G401 (cell line): Measurements from ENCODE around the gene ZBTB2. TPM values are rescaled to one million over a fixed set of nuclear protein-coding genes. Genes with fewer than 3 reads are reported as not detected.

ENCODE experiments used
- DNase-seq: peaks from one replicate; pipeline ENCODE4 v3.0.0-alpha.2; 2015; ENCODE audit warnings: low spot score
- in situ Hi-C: cut with HindIII; loops from 2 replicates; pipeline ENCODE4 v1.10.0; 2016; ENCODE audit warnings: low sequenced_read_pairs, mixed read lengths
- total RNA-seq: library from RNA; depleted of rRNA; stranded (reverse); fragments of >200 nt; shearing (Covaris generic); gene quantifications from 2 replicates; pipeline ENCODE4 v1.2.3, GENCODE V29; 2014

The ZBTB2 gene
- total RNA-seq, 1 experiment from 2014 or later = 23.6 TPM

DNA sequence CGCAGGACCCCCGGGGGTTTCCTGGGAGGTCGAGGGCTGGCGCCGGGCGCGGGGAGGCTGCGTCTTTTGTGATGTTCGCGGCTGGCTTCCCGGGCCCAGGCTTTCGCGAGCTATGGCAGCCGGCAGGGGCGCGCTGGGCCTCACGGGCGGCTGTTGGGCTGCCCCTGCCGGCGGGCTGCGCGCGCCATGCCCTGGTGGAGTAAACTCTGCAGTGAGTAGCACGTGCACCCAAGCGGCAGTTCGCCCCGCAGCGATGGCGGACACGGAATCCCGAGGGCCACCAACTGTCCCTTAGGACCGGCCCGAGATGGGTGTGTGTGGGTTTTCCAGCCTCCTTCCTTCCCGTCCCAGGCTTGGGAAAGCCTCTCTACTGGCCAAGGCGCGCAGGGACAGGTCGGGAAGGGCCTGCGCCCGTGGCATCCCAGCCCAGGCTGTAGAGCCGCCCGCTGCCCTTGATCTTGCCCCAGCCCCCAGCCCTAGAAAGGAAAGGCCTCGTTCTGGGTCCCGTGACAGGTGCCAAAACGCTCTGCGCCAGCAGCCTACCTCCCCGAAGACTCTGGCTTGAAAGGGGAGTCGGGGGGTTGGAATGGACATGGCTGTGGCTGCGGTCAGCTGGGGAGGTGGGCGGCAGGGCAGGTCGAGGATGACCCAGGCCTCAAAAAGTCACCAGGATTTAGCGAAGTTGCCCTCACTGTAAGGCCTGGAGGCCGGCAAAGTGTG lies 49.7 kb downstream of the ZBTB2 start:
- no peak for DNase-seq
- in situ Hi-C loops = no loop called here

DNA sequence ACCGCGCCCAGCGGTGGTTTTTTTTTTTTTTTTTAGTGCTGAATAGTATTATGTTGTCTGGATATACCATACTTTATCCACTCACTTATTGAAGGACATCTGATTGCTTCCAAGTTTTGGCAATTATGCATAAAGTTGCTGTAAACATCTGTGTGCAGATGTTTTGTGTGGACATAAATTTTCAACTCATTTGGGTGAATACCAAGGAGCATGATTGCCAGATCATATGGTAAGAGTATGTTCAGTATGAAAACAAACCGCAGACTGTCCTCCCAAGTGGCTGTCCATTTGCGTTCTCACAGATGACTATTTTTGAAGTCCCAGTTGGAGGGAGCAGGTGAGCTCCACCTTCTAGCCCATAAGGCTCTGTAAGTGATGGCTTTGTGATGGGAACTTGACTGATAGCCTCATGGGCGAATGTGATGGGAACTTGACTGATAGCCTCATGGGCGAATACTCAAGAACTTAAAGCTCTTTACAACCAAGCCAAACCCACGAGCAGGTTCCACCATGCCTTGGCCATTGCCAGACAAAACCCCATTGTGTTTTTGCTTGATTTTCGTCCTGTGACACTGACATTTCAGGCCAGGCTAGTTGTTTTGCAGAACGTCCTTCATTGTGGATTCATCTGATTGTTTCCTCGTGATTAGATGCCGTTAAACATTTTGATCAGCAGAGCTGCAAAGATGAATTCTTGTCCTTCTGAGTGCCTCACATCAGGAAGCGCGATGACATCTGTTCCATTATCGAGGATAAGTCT lies 51.0 kb downstream of the ZBTB2 start:
- no peak for DNase-seq
- in situ Hi-C loops = no loop called here

- DNase-seq = no peak
These were observed 52.0 kb downstream of the ZBTB2 start for GRCh38 chr6:151339369-151339768.

GRCh38 chr6:151338651-151339200 lies 52.6 kb downstream of the ZBTB2 start:
- in situ Hi-C loops = no loop called here
- DNase-seq = no peak

More at GRCh38 chr6:151339369-151339768, 52.0 kb downstream of the ZBTB2 start:
- in situ Hi-C loops = no loop called here

GRCh38 chr6:151335930-151336329 lies 55.4 kb downstream of the ZBTB2 start:
- in situ Hi-C loops = no loop called here
- DNase-seq = no peak

DNA sequence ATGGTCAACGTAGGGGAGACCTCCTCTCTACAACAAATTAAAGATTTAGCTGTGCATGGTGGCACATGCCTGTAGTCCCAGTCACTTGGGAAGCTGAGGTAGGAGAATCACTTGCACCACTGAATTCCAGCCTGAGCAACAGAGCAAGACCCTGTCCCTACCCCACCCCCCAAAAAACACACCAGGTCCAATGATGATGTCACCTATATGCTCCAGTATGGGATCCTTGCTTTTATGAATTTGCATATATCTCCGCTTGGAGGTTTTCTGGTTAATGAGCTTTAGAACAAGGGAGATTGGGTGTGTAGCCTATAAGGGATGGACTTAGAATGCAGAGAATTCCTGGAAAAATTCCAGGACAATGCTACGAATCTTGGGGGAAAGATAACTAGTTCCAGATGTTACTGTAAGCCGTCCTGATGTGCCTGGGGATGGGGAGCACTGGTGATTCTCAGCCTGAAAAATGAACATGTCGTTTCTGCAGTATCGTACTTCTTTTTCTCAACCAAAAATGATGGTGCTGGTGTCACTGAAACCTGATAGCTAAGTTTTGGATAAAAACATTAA lies 61.1 kb downstream of the ZBTB2 start:
- in situ Hi-C loops = no loop called here
- DNase-seq = no peak

- DNase-seq = no peak
- in situ Hi-C loops = no loop called here
These were observed 64.3 kb downstream of the ZBTB2 start for GRCh38 chr6:151327101-151327500.

DNA sequence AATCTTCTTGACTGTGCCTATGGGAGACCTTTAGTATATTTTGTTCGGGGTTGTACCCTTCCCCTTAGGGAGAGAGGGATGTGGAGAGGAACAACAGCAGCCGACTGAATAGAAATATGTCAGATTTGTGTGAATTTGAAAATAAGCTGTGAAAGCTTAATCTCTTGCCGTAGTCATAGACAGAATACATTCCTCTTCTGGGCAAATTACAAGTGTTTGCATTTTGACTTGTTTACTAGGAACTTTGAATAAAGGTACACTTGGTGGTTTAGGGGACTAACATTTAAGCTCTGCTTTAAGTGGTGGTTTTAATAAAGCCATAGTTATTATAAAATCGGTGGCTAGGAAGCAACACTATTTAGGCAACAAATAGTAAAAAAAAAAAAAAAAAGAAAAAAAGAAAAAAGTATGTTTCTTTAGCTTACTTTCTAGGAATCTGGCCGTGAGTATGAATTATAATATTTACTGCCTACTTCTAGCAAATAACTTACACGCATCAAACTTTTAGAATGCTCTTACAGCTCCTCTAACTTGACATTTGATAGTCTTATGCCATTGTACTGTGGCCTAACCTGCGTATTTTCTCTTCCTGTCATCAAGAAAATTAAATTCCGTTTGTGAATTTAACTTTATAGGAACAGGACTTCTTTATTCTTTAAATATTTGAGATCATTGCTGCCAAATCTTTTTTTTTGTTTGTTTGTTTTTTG lies 65.1 kb downstream of the ZBTB2 start:
- in situ Hi-C loops = no loop called here
- no peak for DNase-seq

DNA sequence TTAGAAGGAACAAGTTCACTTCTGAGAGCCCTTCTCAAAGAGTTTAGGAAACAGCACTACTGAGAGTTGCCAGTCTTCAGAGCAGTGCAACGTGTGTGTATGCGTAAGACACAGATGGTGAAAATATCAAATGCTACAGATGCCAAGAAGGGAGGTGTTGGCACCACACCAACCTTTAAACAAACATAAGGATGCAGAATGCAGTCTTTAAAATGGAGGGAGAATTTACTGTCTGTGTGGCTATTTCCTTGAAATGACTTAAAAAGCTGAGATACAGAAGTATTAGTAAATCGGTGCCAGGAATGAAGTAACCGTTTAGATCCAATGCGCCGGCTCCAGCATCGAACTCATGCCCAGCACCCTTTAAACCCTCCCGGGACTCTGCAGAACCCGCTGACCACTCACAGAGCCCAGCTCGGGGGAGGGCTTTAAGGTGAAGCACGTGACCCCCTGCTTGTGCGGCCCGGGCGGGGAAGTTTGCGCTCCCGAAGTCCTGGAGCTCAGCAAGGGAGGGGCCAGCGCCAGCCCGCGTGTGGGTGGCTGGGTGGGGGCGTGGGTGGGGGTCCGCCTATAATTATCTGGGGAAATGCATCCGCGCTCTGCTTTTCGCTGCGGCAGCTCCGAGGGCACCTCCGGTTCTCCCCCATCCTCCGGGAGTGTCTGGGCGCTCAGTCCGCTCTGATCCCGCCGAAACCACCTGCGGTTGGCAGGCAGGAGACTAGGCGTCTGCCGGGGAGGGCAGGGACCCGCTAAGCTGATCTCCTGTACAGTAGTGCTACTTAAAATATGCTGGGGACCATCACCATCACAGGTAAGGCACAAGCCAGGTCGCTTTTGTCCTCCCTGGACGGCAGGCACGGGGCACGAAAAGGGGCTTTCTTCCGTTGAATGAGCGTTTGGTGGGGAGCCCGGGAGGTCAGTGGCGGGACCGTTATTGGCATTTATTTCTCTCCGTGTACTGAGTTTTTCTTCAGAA lies 66.0 kb downstream of the ZBTB2 start:
- DNase-seq = peak; percentile 72

GRCh38 chr6:151324488-151324825 lies 66.9 kb downstream of the ZBTB2 start:
- in situ Hi-C loops = loop anchor here (25.0 kb wide), 1 partner anchor 312 kb away; no protein-coding TSS in a partner anchor

More for the DNA sequence above, 66.0 kb downstream of the ZBTB2 start:
- in situ Hi-C loops = no loop called here

GRCh38 chr6:151323791-151324487 lies 67.4 kb downstream of the ZBTB2 start:
- in situ Hi-C loops = loop anchor here (25.0 kb wide), 1 partner anchor 312 kb away; no protein-coding TSS in a partner anchor
- peak; percentile 95 for DNase-seq

More at GRCh38 chr6:151324488-151324825, 66.9 kb downstream of the ZBTB2 start:
- DNase-seq = no peak

DNA sequence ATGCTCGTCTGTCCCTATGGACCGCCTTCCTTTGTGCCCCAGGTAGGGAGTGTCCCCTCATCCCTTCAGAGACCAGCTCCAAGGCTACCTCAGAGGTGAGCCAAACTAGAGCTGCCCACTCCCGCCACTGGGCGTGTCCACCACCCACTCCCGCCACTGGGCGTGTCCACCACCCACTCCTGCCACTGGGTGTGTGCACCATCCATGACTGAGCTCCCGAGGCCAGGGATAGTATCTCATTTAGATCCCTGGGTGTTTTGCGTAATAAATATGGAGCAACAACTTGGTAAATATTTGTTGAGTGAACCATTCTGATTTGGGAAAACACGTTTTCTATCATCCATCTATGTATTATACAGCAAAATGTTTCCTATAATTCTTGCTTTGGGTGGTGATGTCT lies 68.8 kb downstream of the ZBTB2 start:
- no peak for DNase-seq
- in situ Hi-C loops = loop anchor here (25.0 kb wide), 1 partner anchor 310 kb away; no protein-coding TSS in a partner anchor

GRCh38 chr6:151321438-151321837 lies 69.9 kb downstream of the ZBTB2 start:
- in situ Hi-C loops = loop anchor here (25.0 kb wide), 1 partner anchor 309 kb away; no protein-coding TSS in a partner anchor
- DNase-seq = no peak

- in situ Hi-C loops = loop anchor here (25.0 kb wide), 1 partner anchor 308 kb away; no protein-coding TSS in a partner anchor
- peak; percentile 61 for DNase-seq
These were observed 71.2 kb downstream of the ZBTB2 start for GRCh38 chr6:151320140-151320539.

GRCh38 chr6:151317995-151318365 lies 73.4 kb downstream of the ZBTB2 start:
- in situ Hi-C loops = loop anchor here (25.0 kb wide), 1 partner anchor 306 kb away; no protein-coding TSS in a partner anchor
- DNase-seq = no peak

DNA sequence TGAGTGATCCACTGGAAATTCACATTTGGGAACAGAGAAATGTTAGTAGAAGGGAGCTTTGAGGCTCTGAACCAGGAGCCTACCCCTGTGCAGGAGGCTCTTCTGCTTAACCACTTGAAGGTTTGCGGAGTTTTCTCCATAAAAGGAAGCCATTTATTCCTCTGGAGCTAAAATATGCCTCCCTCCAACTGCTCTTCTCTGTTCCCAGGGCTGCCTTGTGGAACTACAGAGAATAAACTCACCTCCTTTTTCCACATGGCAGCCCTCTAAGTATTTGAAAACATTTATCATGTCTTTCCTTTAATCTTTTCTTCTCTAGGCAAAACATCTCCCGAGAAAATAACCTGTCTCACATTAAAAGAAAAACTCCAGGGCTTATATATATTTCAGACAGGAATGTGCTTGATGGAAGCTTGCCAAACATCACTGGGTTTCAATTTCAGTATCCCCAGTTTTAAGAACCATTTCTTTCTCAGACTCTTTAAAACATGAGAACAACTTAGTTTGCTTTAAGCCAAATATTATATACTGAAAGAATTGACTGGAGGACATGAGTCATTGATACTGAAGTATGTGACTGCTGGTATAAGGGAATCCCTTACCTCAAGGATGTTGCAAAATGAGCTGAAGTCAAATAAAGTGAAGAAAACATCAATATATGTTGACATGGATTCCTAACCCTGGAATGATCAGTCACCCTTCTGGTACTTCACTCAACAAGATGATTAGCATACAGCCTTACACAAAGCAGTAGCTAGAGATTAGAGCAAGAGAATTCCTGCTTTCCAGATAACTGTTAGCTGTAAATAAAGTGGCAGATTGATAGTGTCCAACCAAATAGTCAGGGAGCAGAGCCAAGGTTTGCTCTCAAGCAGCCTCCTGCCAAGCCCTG lies 74.0 kb downstream of the ZBTB2 start:
- in situ Hi-C loops = loop anchor here (25.0 kb wide), 1 partner anchor 305 kb away; no protein-coding TSS in a partner anchor
- peak; percentile 75 for DNase-seq
